GM11168 (cell line): ENCODE results near the gene PAPLN.
"Not testable (repeated sequence)": the region's sequence is repeated elsewhere in the genome, so short reads cannot be mapped to it uniquely, and the experiment has no call there.

Source experiments
- in situ Hi-C: fragments of 300-500 bp; cut with MboI; formaldehyde crosslinking; loops from one replicate; pipeline ENCODE4 v1.12.0; 2022; ENCODE audit warnings: low sequenced_read_pairs; ENCODE audit not compliant: unreplicated experiment

PAPLN gene

GRCh38 chr14:73277376-73277775 is 40.1 kb downstream of the PAPLN start:
- in situ Hi-C loops = no loop called here

GRCh38 chr14:73280903-73281302 is 43.6 kb downstream of the PAPLN start:
- in situ Hi-C loops = no loop called here

GRCh38 chr14:73283608-73284379 is 46.5 kb downstream of the PAPLN start:
- in situ Hi-C loops = no loop called here

- in situ Hi-C loops = no loop called here
These were observed 48.7 kb downstream of the PAPLN start for GRCh38 chr14:73285979-73286378.

GRCh38 chr14:73286598-73286997 is 49.3 kb downstream of the PAPLN start:
- in situ Hi-C loops = no loop called here

GRCh38 chr14:73287071-73287470 is 49.8 kb downstream of the PAPLN start:
- in situ Hi-C loops = no loop called here

- in situ Hi-C loops = no loop called here
These were observed 52.0 kb downstream of the PAPLN start for GRCh38 chr14:73289308-73289707.

- in situ Hi-C loops = no loop called here
These were observed 52.4 kb downstream of the PAPLN start for GRCh38 chr14:73289729-73290128.

GRCh38 chr14:73290279-73290678 is 53.0 kb downstream of the PAPLN start:
- in situ Hi-C loops = no loop called here

GRCh38 chr14:73293782-73294781 is 56.8 kb downstream of the PAPLN start:
- in situ Hi-C loops = no loop called here

- in situ Hi-C loops = loop anchor here (5.0 kb wide), 1 partner anchor 172 kb away; no protein-coding TSS in a partner anchor
These were observed 58.0 kb downstream of the PAPLN start for GRCh38 chr14:73295198-73295796.

- in situ Hi-C loops = no loop called here
These were observed 68.2 kb downstream of the PAPLN start for GRCh38 chr14:73305499-73305898.

GRCh38 chr14:73307261-73307660 is 70.0 kb downstream of the PAPLN start:
- in situ Hi-C loops = no loop called here

- in situ Hi-C loops = not testable (repeated sequence)
These were observed 71.9 kb downstream of the PAPLN start for GRCh38 chr14:73309207-73309606.

GRCh38 chr14:73311708-73312030 is 74.4 kb downstream of the PAPLN start:
- in situ Hi-C loops = no loop called here

- in situ Hi-C loops = no loop called here
These were observed 75.4 kb downstream of the PAPLN start for GRCh38 chr14:73312687-73313086.

GRCh38 chr14:73313151-73313550 is 75.8 kb downstream of the PAPLN start:
- in situ Hi-C loops = no loop called here

- in situ Hi-C loops = no loop called here
These were observed 86.6 kb downstream of the PAPLN start for GRCh38 chr14:73323896-73324399.
